Neural cell (in vitro differentiated cells): ENCODE measurements around the gene KRTAP19-6. TPM values are rescaled to one million over a fixed set of nuclear protein-coding genes. Genes with fewer than 3 reads are reported as not detected.

ENCODE experiments used
- H2AFZ ChIP-seq: fragments of 200-600, 300-800 bp; sonication (generic), shearing (Covaris generic); 2 replicates; pipeline ENCODE4 v1.6.0; 2014; ENCODE audit warnings: low read depth, mild to moderate bottlenecking, antibody characterized with exemption, low read length, moderate library complexity
- H3F3A ChIP-seq: fragments of 200-600 bp; shearing (Covaris generic); 2 replicates; pipeline ENCODE4 v1.6.1; 2016; ENCODE audit warnings: mild to moderate bottlenecking, moderate library complexity, mixed read lengths, antibody characterized with exemption, low read length; ENCODE audit not compliant: insufficient read depth, poor library complexity, severe bottlenecking
- H3K27ac ChIP-seq: fragments of 200-600, 300-800 bp; sonication (generic), shearing (Covaris generic); 2 replicates; pipeline ENCODE4 v1.5.1; 2014; ENCODE audit warnings: mild to moderate bottlenecking, low read length, moderate library complexity
- H3K27me3 ChIP-seq: fragments of 300-800, 200-600 bp; sonication (generic), shearing (Covaris generic); 2 replicates; pipeline ENCODE4 v1.6.0; 2014; ENCODE audit warnings: mild to moderate bottlenecking, low read depth, low read length, moderate library complexity; ENCODE audit not compliant: insufficient read depth
- H3K36me3 ChIP-seq: fragments of 300-800, 200-600 bp; sonication (generic), shearing (Covaris generic); 2 replicates; pipeline ENCODE4 v1.5.1; 2014; ENCODE audit warnings: mild to moderate bottlenecking, antibody characterized with exemption, low read length, moderate library complexity; ENCODE audit not compliant: insufficient read depth
- H3K4me2 ChIP-seq: fragments of 300-800, 200-600 bp; sonication (generic), shearing (Covaris generic); 2 replicates; pipeline ENCODE4 v1.6.0; 2014; ENCODE audit warnings: mild to moderate bottlenecking, low read length
- H3K4me3 ChIP-seq: fragments of 300-800, 200-600 bp; sonication (generic), shearing (Covaris generic); 2 replicates; pipeline ENCODE4 v1.5.1; 2014; ENCODE audit warnings: mild to moderate bottlenecking, low read length, moderate library complexity
- H3K79me2 ChIP-seq: fragments of 200-600 bp; shearing (Covaris generic); replicated peaks from 2 replicates; pipeline ENCODE4 v1.6.0; 2014; ENCODE audit warnings: mild to moderate bottlenecking, low read length, moderate library complexity; ENCODE audit not compliant: insufficient read depth
- H3K9ac ChIP-seq: fragments of 300-800, 200-600 bp; sonication (generic), shearing (Covaris generic); 2 replicates; pipeline ENCODE4 v1.6.1; 2016; ENCODE audit warnings: mild to moderate bottlenecking, low read length, mixed read lengths
- H3K9me2 ChIP-seq: fragments of 200-600 bp; shearing (Covaris generic); 2 replicates; pipeline ENCODE4 v1.6.1; 2016; ENCODE audit warnings: mild to moderate bottlenecking, low read length, mixed read lengths; ENCODE audit not compliant: insufficient read depth
- H3K9me3 ChIP-seq: fragments of 200-600, 300-800 bp; sonication (generic), shearing (Covaris generic); 2 replicates; pipeline ENCODE4 v1.6.1; 2016; ENCODE audit warnings: mild to moderate bottlenecking, mixed run types, low read length, moderate library complexity, mixed read lengths
- H4K20me1 ChIP-seq: fragments of 200-600 bp; shearing (Covaris generic); 2 replicates; pipeline ENCODE4 v1.6.1; 2016; ENCODE audit warnings: mild to moderate bottlenecking, mixed run types; ENCODE audit not compliant: insufficient read depth
- EP300 ChIP-seq: fragments of 450-650 bp; conservative IDR thresholded peaks from 2 replicates; pipeline ENCODE4 v1.6.1; 2014; ENCODE audit warnings: antibody characterized with exemption, mild to moderate bottlenecking, moderate library complexity; ENCODE audit not compliant: poor library complexity, severe bottlenecking
- EZH2 ChIP-seq: fragments of 200-600, 300-800 bp; shearing (Covaris generic), sonication (generic); IDR thresholded peaks from 2 replicates; pipeline ENCODE4 v1.6.1; 2014; ENCODE audit warnings: antibody characterized with exemption, low read length, borderline replicate concordance, mild to moderate bottlenecking; ENCODE audit not compliant: insufficient read depth, poor library complexity, severe bottlenecking
- MXI1 ChIP-seq: fragments of 450-650 bp; conservative IDR thresholded peaks from 2 replicates; pipeline ENCODE4 v1.6.1; 2014; ENCODE audit warnings: antibody characterized with exemption, mild to moderate bottlenecking; ENCODE audit not compliant: poor library complexity, severe bottlenecking
- POLR2AphosphoS5 ChIP-seq: IDR thresholded peaks from 2 replicates; pipeline ENCODE4 v1.6.1; 2012
- RAD21 ChIP-seq: fragments of 450-650 bp; conservative IDR thresholded peaks from 2 replicates; pipeline ENCODE4 v1.6.1; 2014; ENCODE audit warnings: antibody characterized with exemption, mild to moderate bottlenecking, moderate library complexity
- SMC3 ChIP-seq: fragments of 450-650 bp; conservative IDR thresholded peaks from 2 replicates; pipeline ENCODE4 v1.6.1; 2014; ENCODE audit warnings: antibody characterized with exemption, mild to moderate bottlenecking, moderate library complexity; ENCODE audit not compliant: poor library complexity
- TAF1 ChIP-seq: IDR thresholded peaks from 2 replicates; pipeline ENCODE4 v1.6.1; 2012; ENCODE audit warnings: low read depth
- polyA plus RNA-seq: library from polyadenylated mRNA; depleted of rRNA; stranded (reverse); fragments of >200 nt; gene quantifications from 2 replicates; pipeline ENCODE4 v1.2.3, GENCODE V29; 2014
- TF ChIP-seq, protein P1 (sequence below): fragments of 450-650 bp; IDR thresholded peaks from 2 replicates; pipeline ENCODE4 v1.5.1; 2014; ENCODE audit warnings: antibody characterized with exemption, mild to moderate bottlenecking, moderate library complexity; ENCODE audit not compliant: poor library complexity, severe bottlenecking
- TF ChIP-seq, protein P2 (sequence below): IDR thresholded peaks from 2 replicates; pipeline ENCODE4 v1.6.1; 2012; ENCODE audit warnings: borderline replicate concordance

The KRTAP19-6 gene
- polyA plus RNA-seq, 1 donor from 2014 or later, result not detected

DNA sequence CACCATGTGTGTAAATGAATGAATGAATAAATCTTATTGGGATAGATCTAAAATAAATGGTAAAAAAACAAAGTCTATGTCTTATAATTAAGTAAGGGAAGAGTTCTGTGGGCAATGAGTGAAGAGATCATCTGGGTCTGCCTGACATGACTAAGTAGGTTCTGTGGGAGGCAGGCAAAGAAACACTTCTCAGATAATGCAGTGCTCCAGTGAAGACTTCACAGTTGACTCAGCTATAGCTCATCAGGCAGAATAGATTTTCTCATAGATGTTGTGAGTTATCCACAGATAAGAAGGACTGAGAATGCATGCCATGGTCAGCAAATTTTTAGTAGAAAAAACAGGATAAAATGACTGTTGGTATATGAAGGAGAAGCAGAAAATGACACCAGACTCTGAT, 36.1 kb upstream of the KRTAP19-6 start:
- H2AFZ ChIP-seq, result no peak overlapping the region
- no peaks in the 10 kb centered on the region for H3K27me3 ChIP-seq
- H3F3A ChIP-seq, result no peaks in the 10 kb centered on the region
- no peaks in the 10 kb centered on the region for H3K9me3 ChIP-seq
- H3K9me2 ChIP-seq, result no peaks in the 10 kb centered on the region
- H3K79me2 ChIP-seq, result no peaks in the 10 kb centered on the region
- no peaks in the 10 kb centered on the region for H3K36me3 ChIP-seq
- H3K4me3 ChIP-seq, result no peak overlapping the region
- H3K27ac ChIP-seq, result no peak overlapping the region
- H4K20me1 ChIP-seq, result no peaks in the 10 kb centered on the region
- TF ChIP-seq MXI1 (no peak), RAD21 (no peak), EP300 (no peak)
- TF ChIP-seq, protein P1, sequence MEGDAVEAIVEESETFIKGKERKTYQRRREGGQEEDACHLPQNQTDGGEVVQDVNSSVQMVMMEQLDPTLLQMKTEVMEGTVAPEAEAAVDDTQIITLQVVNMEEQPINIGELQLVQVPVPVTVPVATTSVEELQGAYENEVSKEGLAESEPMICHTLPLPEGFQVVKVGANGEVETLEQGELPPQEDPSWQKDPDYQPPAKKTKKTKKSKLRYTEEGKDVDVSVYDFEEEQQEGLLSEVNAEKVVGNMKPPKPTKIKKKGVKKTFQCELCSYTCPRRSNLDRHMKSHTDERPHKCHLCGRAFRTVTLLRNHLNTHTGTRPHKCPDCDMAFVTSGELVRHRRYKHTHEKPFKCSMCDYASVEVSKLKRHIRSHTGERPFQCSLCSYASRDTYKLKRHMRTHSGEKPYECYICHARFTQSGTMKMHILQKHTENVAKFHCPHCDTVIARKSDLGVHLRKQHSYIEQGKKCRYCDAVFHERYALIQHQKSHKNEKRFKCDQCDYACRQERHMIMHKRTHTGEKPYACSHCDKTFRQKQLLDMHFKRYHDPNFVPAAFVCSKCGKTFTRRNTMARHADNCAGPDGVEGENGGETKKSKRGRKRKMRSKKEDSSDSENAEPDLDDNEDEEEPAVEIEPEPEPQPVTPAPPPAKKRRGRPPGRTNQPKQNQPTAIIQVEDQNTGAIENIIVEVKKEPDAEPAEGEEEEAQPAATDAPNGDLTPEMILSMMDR, result no peak
- H3K9ac ChIP-seq, result no peak overlapping the region
- no peak overlapping the region for H3K4me2 ChIP-seq

DNA sequence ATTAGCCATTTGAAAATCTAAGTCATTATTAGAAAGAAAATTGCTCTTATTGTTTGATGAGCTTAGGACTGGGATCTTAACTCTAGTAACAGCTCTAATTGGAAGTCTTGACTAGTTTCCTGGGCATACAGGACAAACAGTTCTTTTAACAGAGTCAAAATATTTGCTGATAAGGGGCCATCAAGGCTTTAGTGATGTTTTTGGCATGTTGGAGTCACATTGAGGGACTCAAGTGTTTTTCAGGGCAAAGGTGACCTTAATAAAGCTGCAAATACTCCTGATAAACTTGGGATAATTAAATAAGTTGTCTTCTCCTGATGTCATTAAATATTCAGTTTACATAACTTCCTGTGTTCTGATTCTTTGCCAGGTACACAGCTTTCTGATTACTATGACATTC, 26.0 kb upstream of the KRTAP19-6 start:
- Histone ChIP-seq H3K9ac (no peak overlapping the region), H3K9me2 (no peaks in the 10 kb centered on the region), H3K79me2 (no peaks in the 10 kb centered on the region), H2AFZ (no peak overlapping the region), H3K27ac (no peak overlapping the region), H3K4me3 (no peak overlapping the region), H3K36me3 (no peaks in the 10 kb centered on the region), H3F3A (no peaks in the 10 kb centered on the region), H3K9me3 (no peaks in the 10 kb centered on the region), H3K27me3 (no peaks in the 10 kb centered on the region), H4K20me1 (no peaks in the 10 kb centered on the region), H3K4me2 (no peak overlapping the region)
- TF ChIP-seq SMC3, result no peak

DNA sequence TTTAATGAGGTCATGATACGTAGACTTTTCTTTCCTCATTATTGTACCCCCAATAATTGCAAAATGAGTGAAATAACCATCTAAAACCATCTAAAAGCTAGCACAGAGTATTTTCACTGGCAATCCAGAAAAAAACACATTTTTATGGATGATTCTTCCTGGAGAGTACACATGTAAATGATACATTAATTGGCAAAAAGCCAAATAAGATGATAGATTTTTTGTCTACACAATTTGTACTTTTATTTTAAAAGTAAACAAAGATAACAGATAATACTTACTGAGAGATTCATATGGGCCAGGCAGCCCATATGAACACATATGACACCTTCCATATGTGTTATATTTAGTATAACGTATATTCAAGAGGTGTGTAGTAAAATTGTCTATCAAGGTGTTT, 22.0 kb upstream of the KRTAP19-6 start:
- Histone ChIP-seq H3F3A (no peaks in the 10 kb centered on the region), H3K27me3 (no peaks in the 10 kb centered on the region), H3K4me3 (no peak overlapping the region), H3K9me3 (no peaks in the 10 kb centered on the region), H3K36me3 (no peaks in the 10 kb centered on the region), H4K20me1 (no peaks in the 10 kb centered on the region), H3K27ac (no peak overlapping the region), H3K79me2 (no peaks in the 10 kb centered on the region), H3K9ac (no peak overlapping the region), H2AFZ (no peak overlapping the region), H3K9me2 (no peaks in the 10 kb centered on the region), H3K4me2 (no peak overlapping the region)
- TF ChIP-seq POLR2AphosphoS5 (no peak), TAF1 (no peak), MXI1 (no peak), RAD21 (no peak), SMC3 (no peak), EP300 (no peak), EZH2 (no peak)
- TF ChIP-seq, protein P2, sequence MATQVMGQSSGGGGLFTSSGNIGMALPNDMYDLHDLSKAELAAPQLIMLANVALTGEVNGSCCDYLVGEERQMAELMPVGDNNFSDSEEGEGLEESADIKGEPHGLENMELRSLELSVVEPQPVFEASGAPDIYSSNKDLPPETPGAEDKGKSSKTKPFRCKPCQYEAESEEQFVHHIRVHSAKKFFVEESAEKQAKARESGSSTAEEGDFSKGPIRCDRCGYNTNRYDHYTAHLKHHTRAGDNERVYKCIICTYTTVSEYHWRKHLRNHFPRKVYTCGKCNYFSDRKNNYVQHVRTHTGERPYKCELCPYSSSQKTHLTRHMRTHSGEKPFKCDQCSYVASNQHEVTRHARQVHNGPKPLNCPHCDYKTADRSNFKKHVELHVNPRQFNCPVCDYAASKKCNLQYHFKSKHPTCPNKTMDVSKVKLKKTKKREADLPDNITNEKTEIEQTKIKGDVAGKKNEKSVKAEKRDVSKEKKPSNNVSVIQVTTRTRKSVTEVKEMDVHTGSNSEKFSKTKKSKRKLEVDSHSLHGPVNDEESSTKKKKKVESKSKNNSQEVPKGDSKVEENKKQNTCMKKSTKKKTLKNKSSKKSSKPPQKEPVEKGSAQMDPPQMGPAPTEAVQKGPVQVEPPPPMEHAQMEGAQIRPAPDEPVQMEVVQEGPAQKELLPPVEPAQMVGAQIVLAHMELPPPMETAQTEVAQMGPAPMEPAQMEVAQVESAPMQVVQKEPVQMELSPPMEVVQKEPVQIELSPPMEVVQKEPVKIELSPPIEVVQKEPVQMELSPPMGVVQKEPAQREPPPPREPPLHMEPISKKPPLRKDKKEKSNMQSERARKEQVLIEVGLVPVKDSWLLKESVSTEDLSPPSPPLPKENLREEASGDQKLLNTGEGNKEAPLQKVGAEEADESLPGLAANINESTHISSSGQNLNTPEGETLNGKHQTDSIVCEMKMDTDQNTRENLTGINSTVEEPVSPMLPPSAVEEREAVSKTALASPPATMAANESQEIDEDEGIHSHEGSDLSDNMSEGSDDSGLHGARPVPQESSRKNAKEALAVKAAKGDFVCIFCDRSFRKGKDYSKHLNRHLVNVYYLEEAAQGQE, result no peak
- TF ChIP-seq, protein P1, result no peak
